SU-DHL-6 (cell line): ENCODE data around the gene FAIM2.

Source experiments
- H2AFZ ChIP-seq: fragments of 200-600 bp; sonication (generic); 2 replicates; pipeline ENCODE4 v1.6.1; 2014; ENCODE audit warnings: low read depth, mild to moderate bottlenecking, moderate library complexity, mixed read lengths, antibody characterized with exemption, low read length; ENCODE audit not compliant: severe bottlenecking
- H3F3A ChIP-seq: fragments of 200-600 bp; shearing (Covaris generic); 2 replicates; pipeline ENCODE4 v1.6.0; 2016; ENCODE audit warnings: antibody characterized with exemption, mild to moderate bottlenecking; ENCODE audit not compliant: insufficient read depth
- H3K27ac ChIP-seq: fragments of 200-600 bp; sonication (generic); 2 replicates; pipeline ENCODE4 v1.5.1; 2016; ENCODE audit warnings: low read depth, mild to moderate bottlenecking, low read length, moderate library complexity, mixed read lengths
- H3K27me3 ChIP-seq: fragments of 200-600 bp; sonication (generic), shearing (Covaris generic); 2 replicates; pipeline ENCODE4 v1.6.0; 2014; ENCODE audit warnings: mild to moderate bottlenecking, low read length
- H3K36me3 ChIP-seq: fragments of 200-600 bp; sonication (generic); 2 replicates; pipeline ENCODE4 v1.6.1; 2014; ENCODE audit warnings: mild to moderate bottlenecking, low read length, mixed read lengths
- H3K4me2 ChIP-seq: fragments of 300-600, 200-600 bp; shearing (Covaris generic), sonication (generic); 2 replicates; pipeline ENCODE4 v1.6.0; 2014; ENCODE audit warnings: low read length, low read depth, mild to moderate bottlenecking; ENCODE audit not compliant: poor library complexity, severe bottlenecking
- H3K4me3 ChIP-seq: fragments of 200-600 bp; sonication (generic); 2 replicates; pipeline ENCODE4 v1.5.1; 2014; ENCODE audit warnings: antibody characterized with exemption, low read length, mild to moderate bottlenecking, mixed read lengths; ENCODE audit not compliant: insufficient read depth, poor library complexity, severe bottlenecking
- H3K79me2 ChIP-seq: fragments of 200-600 bp; sonication (generic); 2 replicates; pipeline ENCODE4 v1.6.1; 2014; ENCODE audit warnings: mild to moderate bottlenecking, low read length, moderate library complexity; ENCODE audit not compliant: insufficient read depth
- H3K9ac ChIP-seq: fragments of 200-600 bp; sonication (generic); 2 replicates; pipeline ENCODE4 v1.7.0; 2014; ENCODE audit warnings: mild to moderate bottlenecking, low read length
- H3K9me2 ChIP-seq: fragments of 200-600 bp; sonication (generic); replicated peaks from 2 replicates; pipeline ENCODE4 v1.6.1; 2014; ENCODE audit warnings: low read length; ENCODE audit not compliant: insufficient read depth
- H3K9me3 ChIP-seq: fragments of 200-600 bp; sonication (generic); 2 replicates; pipeline ENCODE4 v1.6.1; 2014; ENCODE audit warnings: low read length, mixed read lengths; ENCODE audit not compliant: insufficient read depth
- H4K20me1 ChIP-seq: fragments of 200-600 bp; sonication (generic); 2 replicates; pipeline ENCODE4 v1.6.1; 2014; ENCODE audit warnings: low read depth, mild to moderate bottlenecking, antibody characterized with exemption, low read length, moderate library complexity, mixed read lengths
- EZH2phosphoT487 ChIP-seq: fragments of 200-600 bp; sonication (generic), shearing (Covaris generic); conservative IDR thresholded peaks from 2 replicates; pipeline ENCODE4 v1.6.1; 2018; ENCODE audit warnings: mild to moderate bottlenecking, antibody characterized with exemption, low read length, moderate library complexity, mixed read lengths
- TF ChIP-seq, protein P1 (sequence below): fragments of 200-600 bp; sonication (generic); IDR thresholded peaks from one replicate; pipeline ENCODE4 v1.5.1; 2017; ENCODE audit warnings: antibody characterized with exemption, mild to moderate bottlenecking, low read length, moderate library complexity; ENCODE audit not compliant: insufficient read depth, poor library complexity, severe bottlenecking

Gene FAIM2

GRCh38 chr12:49869816-49870500 lies 33.7 kb downstream of the FAIM2 start:
- H3K4me3 ChIP-seq, result no peak overlapping the region
- no peak for TF ChIP-seq EZH2phosphoT487
- TF ChIP-seq, protein P1, sequence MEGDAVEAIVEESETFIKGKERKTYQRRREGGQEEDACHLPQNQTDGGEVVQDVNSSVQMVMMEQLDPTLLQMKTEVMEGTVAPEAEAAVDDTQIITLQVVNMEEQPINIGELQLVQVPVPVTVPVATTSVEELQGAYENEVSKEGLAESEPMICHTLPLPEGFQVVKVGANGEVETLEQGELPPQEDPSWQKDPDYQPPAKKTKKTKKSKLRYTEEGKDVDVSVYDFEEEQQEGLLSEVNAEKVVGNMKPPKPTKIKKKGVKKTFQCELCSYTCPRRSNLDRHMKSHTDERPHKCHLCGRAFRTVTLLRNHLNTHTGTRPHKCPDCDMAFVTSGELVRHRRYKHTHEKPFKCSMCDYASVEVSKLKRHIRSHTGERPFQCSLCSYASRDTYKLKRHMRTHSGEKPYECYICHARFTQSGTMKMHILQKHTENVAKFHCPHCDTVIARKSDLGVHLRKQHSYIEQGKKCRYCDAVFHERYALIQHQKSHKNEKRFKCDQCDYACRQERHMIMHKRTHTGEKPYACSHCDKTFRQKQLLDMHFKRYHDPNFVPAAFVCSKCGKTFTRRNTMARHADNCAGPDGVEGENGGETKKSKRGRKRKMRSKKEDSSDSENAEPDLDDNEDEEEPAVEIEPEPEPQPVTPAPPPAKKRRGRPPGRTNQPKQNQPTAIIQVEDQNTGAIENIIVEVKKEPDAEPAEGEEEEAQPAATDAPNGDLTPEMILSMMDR, result no peak
- no peaks in the 10 kb centered on the region for H3K9me2 ChIP-seq
- no peaks in the 10 kb centered on the region for H3F3A ChIP-seq
- H4K20me1 ChIP-seq, result no peaks in the 10 kb centered on the region
- H3K9ac ChIP-seq, result no peak overlapping the region
- no peaks in the 10 kb centered on the region for H3K36me3 ChIP-seq
- no peaks in the 10 kb centered on the region for H3K27me3 ChIP-seq
- H3K79me2 ChIP-seq, result no peaks in the 10 kb centered on the region
- H2AFZ ChIP-seq, result no peak overlapping the region
- no peak overlapping the region for H3K27ac ChIP-seq
- no peak overlapping the region for H3K4me2 ChIP-seq
- no peaks in the 10 kb centered on the region for H3K9me3 ChIP-seq

- H3K4me2 ChIP-seq, result no peak overlapping the region
- H3K4me3 ChIP-seq, result no peak overlapping the region
- H3K27ac ChIP-seq, result no peak overlapping the region
- H2AFZ ChIP-seq, result no peak overlapping the region
- H3K27me3 ChIP-seq, result no peaks in the 10 kb centered on the region
- no peaks in the 10 kb centered on the region for H3K79me2 ChIP-seq
- no peaks in the 10 kb centered on the region for H3F3A ChIP-seq
- H3K9me2 ChIP-seq, result no peaks in the 10 kb centered on the region
- no peaks in the 10 kb centered on the region for H4K20me1 ChIP-seq
- H3K36me3 ChIP-seq, result no peaks in the 10 kb centered on the region
- H3K9ac ChIP-seq, result no peak overlapping the region
- no peaks in the 10 kb centered on the region for H3K9me3 ChIP-seq
- no peak for TF ChIP-seq EZH2phosphoT487
- TF ChIP-seq, protein P1, result no peak
These were observed 34.5 kb downstream of the FAIM2 start for GRCh38 chr12:49868952-49869815.

DNA sequence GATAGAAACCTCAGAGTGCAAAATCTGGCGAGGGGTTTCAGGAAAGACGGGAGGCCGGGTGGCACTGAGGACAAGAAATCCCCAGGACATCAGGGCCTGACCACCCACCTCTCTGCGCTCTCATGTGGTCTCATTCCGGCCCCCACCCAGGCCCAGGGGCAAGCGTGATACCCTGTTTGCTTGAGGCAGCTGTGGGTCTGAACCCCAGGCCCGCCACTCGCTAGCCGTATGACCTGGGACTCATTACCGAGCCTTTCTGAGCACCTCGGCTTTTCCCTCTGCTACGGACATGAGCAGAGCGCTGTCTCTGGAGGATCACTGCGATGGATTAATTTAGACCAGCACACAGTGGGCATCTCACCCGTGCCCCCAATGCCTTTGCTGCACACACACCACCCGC lies 35.3 kb downstream of the FAIM2 start:
- Histone ChIP-seq H2AFZ (no peak overlapping the region), H3K79me2 (no peaks in the 10 kb centered on the region), H3K27ac (no peak overlapping the region), H3K9ac (no peak overlapping the region), H3K36me3 (no peaks in the 10 kb centered on the region), H3F3A (no peaks in the 10 kb centered on the region), H4K20me1 (no peaks in the 10 kb centered on the region), H3K4me3 (no peak overlapping the region), H3K9me2 (no peaks in the 10 kb centered on the region), H3K9me3 (no peaks in the 10 kb centered on the region), H3K4me2 (no peak overlapping the region), H3K27me3 (no peaks in the 10 kb centered on the region)
- TF ChIP-seq, protein P1, result no peak
- TF ChIP-seq EZH2phosphoT487, result no peak
